Naive B cell (primary cell): ENCODE measurements around the gene WT1. TPM values are rescaled to one million over a fixed set of nuclear protein-coding genes. Genes with fewer than 3 reads are reported as not detected.
"Not testable (repeated sequence)": the region's sequence is repeated elsewhere in the genome, so short reads cannot be mapped to it uniquely, and the experiment has no call there.

Source experiments
- ATAC-seq, 2 donors: fragments of 150-1000 bp; cut with Tn5 transposase; 2 replicates each; pipeline ENCODE4 v1.10.0; 2021; ENCODE audit warnings: low read depth in 2 of 2, mild to moderate bottlenecking in 2 of 2, moderate library complexity in 2 of 2
- DNase-seq: peaks from one replicate; pipeline ENCODE4 v3.0.0; 2022
- H3K27ac Mint-ChIP-seq, 6 donors: one replicate each; pipeline ENCODE4 v1.8.0; 2020 to 2022; ENCODE audit warnings: mild to moderate bottlenecking in 6 of 6, mixed read lengths in 6 of 6, moderate library complexity in 5 of 6, inconsistent platforms in 2 of 6
- H3K27me3 Mint-ChIP-seq, 3 donors: one replicate each; pipeline ENCODE4 v1.8.0; 2021 to 2022; ENCODE audit warnings: mixed read lengths in 3 of 3, mild to moderate bottlenecking in 1 of 3
- H3K36me3 Mint-ChIP-seq, 2 donors: one replicate each; pipeline ENCODE4 v1.8.0; 2020 to 2022; ENCODE audit warnings: mixed read lengths in 2 of 2, inconsistent platforms in 1 of 2, mild to moderate bottlenecking in 1 of 2
- H3K4me1 Mint-ChIP-seq, 3 donors: one replicate each; pipeline ENCODE4 v1.8.0; 2020 to 2022; ENCODE audit warnings: mixed read lengths in 3 of 3, inconsistent platforms in 1 of 3, mild to moderate bottlenecking in 1 of 3, moderate library complexity in 1 of 3
- H3K4me3 Mint-ChIP-seq, 8 donors: one replicate each; pipeline ENCODE4 v1.8.0; 2020 to 2022; ENCODE audit warnings: mild to moderate bottlenecking in 8 of 8, mixed read lengths in 8 of 8, moderate library complexity in 8 of 8, inconsistent platforms in 2 of 8
- H3K9me3 Mint-ChIP-seq, 7 donors: one replicate each; pipeline ENCODE4 v1.8.0; 2020 to 2022; ENCODE audit warnings: mixed read lengths in 7 of 7, mild to moderate bottlenecking in 5 of 7, inconsistent platforms in 2 of 7, moderate library complexity in 1 of 7
- polyA plus RNA-seq, 6 donors: library from polyadenylated mRNA; unstranded; fragments of 300-500 nt; fragmentation: Illumina TruSeq; gene quantifications; one replicate each; pipeline ENCODE4 v1.2.3, GENCODE V29; 2021; ENCODE audit warnings: low read depth in 6 of 6

Gene WT1
- not detected for polyA plus RNA-seq

- Mint-ChIP-seq H3K27ac (peak within 1 kb of the TSS in 1 of 6 donors; percentile 56), H3K27me3 (peaks cover 61 to 87% (median 81%) of the 10 kb centered on the region in 3 donors), H3K36me3 (peaks cover under 1 to 5% of the 10 kb centered on the region in 2 donors), H3K4me3 (peak within 1 kb of the TSS in 5 of 8 donors; percentile 21 to 69 (median 42)), H3K4me1 (peaks cover 19 to 50% (median 45%) of the 10 kb centered on the region in 3 donors), H3K9me3 (peaks cover 0 to 7% (median 0%) of the 10 kb centered on the region in 7 donors)
- DNase-seq (no peak), ATAC-seq (no peak)
These were observed at the start of gene WT1 for GRCh38 chr11:32435511-32435941. Gene WT1, minus strand, starts transcription at chr11:32435539.

- peaks cover 0 to 8% (median 0%) of the 10 kb centered on the region in 3 donors for H3K27me3 Mint-ChIP-seq
- no peak overlapping the region for H3K27ac Mint-ChIP-seq
- H3K36me3 Mint-ChIP-seq, result no peaks in the 10 kb centered on the region
- no peaks in the 10 kb centered on the region for H3K4me1 Mint-ChIP-seq
- DNase-seq (no peak), ATAC-seq (no peak)
- H3K9me3 Mint-ChIP-seq, result no peaks in the 10 kb centered on the region
- H3K4me3 Mint-ChIP-seq, result no peak overlapping the region
These were observed 44.0 kb upstream of the WT1 start for GRCh38 chr11:32479291-32479690.

- no peaks in the 10 kb centered on the region for H3K36me3 Mint-ChIP-seq
- H3K27me3 Mint-ChIP-seq, result peaks cover 0 to 8% (median 0%) of the 10 kb centered on the region in 3 donors
- no peaks in the 10 kb centered on the region for H3K9me3 Mint-ChIP-seq
- H3K4me3 Mint-ChIP-seq, result no peak overlapping the region
- DNase-seq (no peak), ATAC-seq (no peak)
- no peaks in the 10 kb centered on the region for H3K4me1 Mint-ChIP-seq
- no peak overlapping the region for H3K27ac Mint-ChIP-seq
These were observed 43.0 kb upstream of the WT1 start for GRCh38 chr11:32478277-32478731.

DNA sequence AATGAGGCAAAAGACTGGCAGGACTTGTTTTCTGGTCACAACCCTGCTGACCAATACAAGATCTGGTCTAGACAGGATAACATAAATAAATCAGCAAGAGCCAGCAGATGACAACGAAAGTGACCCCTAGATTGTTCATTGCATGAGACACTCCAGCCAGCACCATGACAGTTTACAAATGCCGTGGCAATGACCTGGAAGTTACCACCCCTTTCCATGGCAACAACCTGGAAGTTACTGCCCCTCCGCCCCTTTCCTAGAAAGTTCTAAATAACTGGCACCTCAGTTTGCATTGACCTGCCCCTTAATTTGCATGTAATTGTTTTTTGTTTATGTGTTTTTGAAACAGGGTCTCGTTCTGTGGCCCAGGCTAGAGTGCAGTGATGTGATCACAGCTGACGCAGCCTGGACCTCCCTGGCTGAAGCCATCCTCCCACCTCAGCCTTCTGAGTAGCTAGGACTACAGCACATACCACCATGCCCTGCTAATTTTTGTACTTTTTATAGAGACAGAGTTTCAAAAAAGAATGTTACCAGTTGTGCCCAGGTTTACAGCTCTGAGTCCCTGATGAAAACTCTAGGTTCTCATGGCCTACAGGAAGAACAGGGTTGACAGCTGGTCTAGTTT is 38.1 kb upstream of the WT1 start:
- H3K4me1 Mint-ChIP-seq, result no peaks in the 10 kb centered on the region

GRCh38 chr11:32472226-32472625 is 36.9 kb upstream of the WT1 start:
- ATAC-seq (no peak), DNase-seq (no peak)
- no peak overlapping the region for H3K4me3 Mint-ChIP-seq
- H3K4me1 Mint-ChIP-seq, result no peaks in the 10 kb centered on the region
- H3K36me3 Mint-ChIP-seq, result no peaks in the 10 kb centered on the region
- H3K9me3 Mint-ChIP-seq, result no peaks in the 10 kb centered on the region
- peaks cover 0 to 11% (median 0%) of the 10 kb centered on the region in 3 donors for H3K27me3 Mint-ChIP-seq
- no peak overlapping the region for H3K27ac Mint-ChIP-seq

More for the DNA sequence above, 38.1 kb upstream of the WT1 start:
- DNase-seq (no peak), ATAC-seq (no peak)
- no peak overlapping the region for H3K4me3 Mint-ChIP-seq
- no peaks in the 10 kb centered on the region for H3K9me3 Mint-ChIP-seq
- no peaks in the 10 kb centered on the region for H3K36me3 Mint-ChIP-seq
- peaks cover 0 to 11% (median 0%) of the 10 kb centered on the region in 3 donors for H3K27me3 Mint-ChIP-seq
- H3K27ac Mint-ChIP-seq, result peak overlapping the region in 1 of 6 donors; percentile 66

DNA sequence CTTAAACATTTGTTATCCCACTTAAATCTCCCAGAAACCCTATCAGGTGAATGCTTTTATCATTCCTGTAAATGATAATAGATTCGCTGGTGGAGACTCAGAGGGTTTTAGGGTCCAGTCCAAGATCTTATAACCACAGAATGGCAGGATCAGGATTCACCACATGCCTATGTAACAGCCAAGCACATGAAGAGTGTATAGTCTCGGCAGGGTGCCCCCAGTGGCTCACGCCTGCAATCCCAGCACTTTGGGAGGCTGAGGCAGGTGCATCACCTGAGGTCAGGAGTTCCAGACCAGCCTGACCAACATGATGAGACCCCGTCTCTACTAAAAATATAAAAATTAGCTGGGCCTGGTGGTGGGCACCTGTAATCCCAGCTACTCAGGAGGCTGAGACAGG is 36.2 kb upstream of the WT1 start:
- H3K4me3 Mint-ChIP-seq, H3K4me1 Mint-ChIP-seq, H3K27ac Mint-ChIP-seq, H3K36me3 Mint-ChIP-seq, ATAC-seq, DNase-seq, H3K9me3 Mint-ChIP-seq: not testable (repeated sequence)
- H3K27me3 Mint-ChIP-seq, result peaks cover 0 to 13% (median 0%) of the 10 kb centered on the region in 3 donors

DNA sequence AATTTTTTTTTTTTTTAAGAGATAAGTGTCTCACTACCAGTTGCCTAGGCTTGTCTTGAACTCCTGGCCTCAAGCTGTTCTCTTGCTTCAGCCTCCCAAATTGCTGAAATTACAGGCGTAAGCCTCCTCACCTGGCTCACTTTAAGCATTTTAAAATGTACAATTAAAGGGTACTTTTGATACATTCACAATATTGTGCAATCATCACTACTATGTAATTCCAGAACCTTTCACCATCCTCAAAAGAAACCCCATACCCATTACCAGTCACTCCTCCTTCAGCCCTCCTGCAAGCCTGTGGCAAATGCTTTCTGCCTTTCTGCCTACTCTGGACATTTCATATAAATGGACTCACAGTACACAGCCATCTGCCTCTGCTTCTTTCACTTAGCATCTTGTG is 34.5 kb upstream of the WT1 start:
- no peaks in the 10 kb centered on the region for H3K36me3 Mint-ChIP-seq
- no peaks in the 10 kb centered on the region for H3K4me1 Mint-ChIP-seq
- H3K4me3 Mint-ChIP-seq, result no peak overlapping the region
- H3K9me3 Mint-ChIP-seq, result no peaks in the 10 kb centered on the region
- no peak for DNase-seq
- ATAC-seq, result no peak
- no peak overlapping the region for H3K27ac Mint-ChIP-seq
- peaks cover 0 to 20% (median 0%) of the 10 kb centered on the region in 3 donors for H3K27me3 Mint-ChIP-seq

DNA sequence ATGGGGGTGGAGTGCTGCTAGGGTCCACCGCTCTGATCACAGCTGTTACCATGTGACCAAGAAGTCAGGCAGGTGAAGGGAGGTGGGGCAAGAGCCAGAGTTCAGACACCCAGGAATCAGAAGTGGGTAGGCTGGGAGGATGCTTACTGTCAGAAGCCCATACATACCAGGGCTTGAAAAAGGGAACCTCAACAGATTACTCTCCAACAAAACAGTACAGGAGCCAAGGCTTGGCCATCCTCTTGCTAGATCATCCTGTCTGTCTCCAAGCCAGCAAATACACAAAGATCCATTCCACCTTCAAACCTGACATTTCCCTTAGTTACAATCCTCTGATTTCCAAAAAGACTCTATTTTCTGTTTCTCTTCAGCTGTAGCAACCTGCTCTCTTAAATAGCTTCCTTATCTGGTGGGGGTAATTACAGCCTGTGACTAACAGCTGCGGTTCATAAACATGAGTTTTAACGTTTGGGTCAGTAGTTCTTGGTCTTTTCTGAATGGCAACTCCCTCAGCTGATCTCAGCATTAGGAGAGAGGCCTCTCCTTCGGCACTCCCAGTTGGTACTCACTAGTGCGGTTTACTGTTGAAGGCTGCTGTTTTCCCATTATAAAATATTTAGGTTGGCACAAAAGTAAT is 31.1 kb upstream of the WT1 start:
- Mint-ChIP-seq H3K27me3 (peaks cover 0 to 18% (median 0%) of the 10 kb centered on the region in 3 donors), H3K27ac (peak overlapping the region in 1 of 6 donors; percentile 69), H3K4me3 (no peak overlapping the region), H3K36me3 (no peaks in the 10 kb centered on the region), H3K9me3 (peaks cover 0 to 3% (median 0%) of the 10 kb centered on the region in 7 donors), H3K4me1 (no peaks in the 10 kb centered on the region)
- DNase-seq (no peak), ATAC-seq (no peak)

- Mint-ChIP-seq H3K27me3 (peaks cover 0 to 9% (median 0%) of the 10 kb centered on the region in 3 donors), H3K36me3 (no peaks in the 10 kb centered on the region), H3K4me1 (no peaks in the 10 kb centered on the region), H3K9me3 (peaks cover 0 to 3% (median 0%) of the 10 kb centered on the region in 7 donors), H3K4me3 (no peak overlapping the region), H3K27ac (no peak overlapping the region)
- ATAC-seq, result no peak
- DNase-seq, result no peak
These were observed 28.7 kb upstream of the WT1 start for GRCh38 chr11:32464078-32464477.

DNA sequence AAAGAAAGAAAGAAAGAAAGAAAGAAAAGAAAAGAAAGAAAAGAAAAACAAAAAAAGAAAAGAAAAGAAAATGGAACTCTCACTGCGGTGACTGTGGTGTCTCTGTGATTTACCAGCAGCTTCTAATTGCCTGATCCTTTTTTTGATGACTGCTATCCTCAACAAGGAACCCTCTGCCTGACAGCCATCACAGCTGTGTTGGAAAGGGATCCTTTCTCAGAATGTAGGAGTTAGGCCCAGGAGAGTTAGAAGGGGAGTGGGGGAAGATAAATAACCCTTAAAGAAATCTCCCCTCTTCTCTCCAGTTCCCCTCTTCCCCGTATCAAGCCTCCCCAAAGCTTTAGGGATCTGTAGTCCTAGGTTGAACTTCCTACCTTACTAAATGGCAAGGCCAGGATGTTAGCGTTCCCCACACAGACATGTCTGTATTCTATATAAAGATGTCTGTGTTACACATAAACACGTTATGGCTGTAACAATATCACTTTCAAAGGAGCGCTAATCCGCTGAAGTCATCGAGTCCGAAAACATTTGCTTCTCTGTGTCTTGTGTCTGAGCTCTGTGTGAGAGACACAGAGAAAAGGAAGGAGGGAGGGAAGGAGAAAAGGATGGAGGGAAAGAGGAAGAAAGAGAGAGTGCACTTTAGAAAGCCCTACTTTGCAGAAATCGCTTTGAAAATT is 26.8 kb upstream of the WT1 start:
- no peak for DNase-seq
- Mint-ChIP-seq H3K4me1 (no peaks in the 10 kb centered on the region), H3K27me3 (peaks cover 0 to 9% (median 0%) of the 10 kb centered on the region in 3 donors), H3K9me3 (peaks cover 0 to 5% (median 0%) of the 10 kb centered on the region in 7 donors), H3K4me3 (no peak overlapping the region), H3K27ac (no peak overlapping the region), H3K36me3 (no peaks in the 10 kb centered on the region)
- ATAC-seq, result no peak

GRCh38 chr11:32456864-32457263 is 21.5 kb upstream of the WT1 start:
- Mint-ChIP-seq H3K4me1 (no peaks in the 10 kb centered on the region), H3K9me3 (peaks cover 0 to 2% (median 0%) of the 10 kb centered on the region in 7 donors), H3K27me3 (peaks cover 0 to 6% (median 0%) of the 10 kb centered on the region in 3 donors)

GRCh38 chr11:32454993-32455392 is 19.7 kb upstream of the WT1 start:
- H3K4me3 Mint-ChIP-seq, result no peak overlapping the region
- H3K27me3 Mint-ChIP-seq, result peaks cover 4 to 11% (median 9%) of the 10 kb centered on the region in 3 donors
- H3K36me3 Mint-ChIP-seq, result no peaks in the 10 kb centered on the region
- H3K4me1 Mint-ChIP-seq, result no peaks in the 10 kb centered on the region
- no peak for DNase-seq
- no peak for ATAC-seq
- peaks cover 0 to 5% (median 0%) of the 10 kb centered on the region in 7 donors for H3K9me3 Mint-ChIP-seq
- H3K27ac Mint-ChIP-seq, result no peak overlapping the region

More at GRCh38 chr11:32456864-32457263, 21.5 kb upstream of the WT1 start:
- no peak overlapping the region for H3K27ac Mint-ChIP-seq
- DNase-seq, result no peak
- no peak for ATAC-seq
- H3K36me3 Mint-ChIP-seq, result no peaks in the 10 kb centered on the region
- no peak overlapping the region for H3K4me3 Mint-ChIP-seq

DNA sequence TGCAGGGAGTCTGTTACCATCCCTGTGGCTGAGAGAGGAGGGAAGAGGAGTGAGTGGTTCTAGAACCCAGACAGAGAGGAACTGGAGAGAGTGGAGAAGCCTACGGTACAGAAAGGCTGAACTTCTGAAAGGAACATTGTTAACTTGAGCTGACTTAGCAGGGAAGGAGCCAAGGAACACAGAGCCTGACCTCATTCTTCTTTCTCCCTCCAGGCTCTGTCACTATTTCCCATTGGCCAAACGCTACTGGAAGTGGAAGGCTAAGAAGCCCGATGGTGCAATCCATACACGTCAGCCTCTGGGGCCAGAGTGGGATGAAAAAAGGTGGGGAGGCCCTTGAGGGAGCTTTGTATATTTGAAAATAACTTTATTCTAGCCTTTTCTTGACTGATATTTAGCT is 16.5 kb upstream of the WT1 start:
- Mint-ChIP-seq H3K4me1 (no peaks in the 10 kb centered on the region), H3K9me3 (peaks cover 0 to 3% (median 0%) of the 10 kb centered on the region in 7 donors), H3K27ac (no peak overlapping the region), H3K4me3 (no peak overlapping the region), H3K27me3 (peaks cover 8 to 17% (median 11%) of the 10 kb centered on the region in 3 donors), H3K36me3 (no peaks in the 10 kb centered on the region)
- no peak for ATAC-seq
- no peak for DNase-seq
